ENCODE measurements around the gene CASTOR2. TPM values are rescaled to one million over a fixed set of nuclear protein-coding genes. Genes with fewer than 3 reads are reported as not detected.

Gene CASTOR2
- total and polyA plus RNA-seq, 4 donors = 0.76 to 6.8 (median 4.1) TPM

GRCh38 chr7:75018570-75019364, 54.3 kb downstream of the CASTOR2 start:
- no peaks in the 10 kb centered on the region for H3K4me1 ChIP-seq (ENCODE audit: control insufficient read depth in 5 of 5, insufficient read depth in 5 of 5, low read length in 5 of 5)
- ATAC-seq (ENCODE audit: insufficient read depth, low FRiP score) (no peak), DNase-seq (no peak)
- no peaks in the 10 kb centered on the region for H3K27me3 ChIP-seq (ENCODE audit: control insufficient read depth in 3 of 3, insufficient read depth in 3 of 3, low read length in 2 of 3)
- peaks cover 0 to 19% (median 5%) of the 10 kb centered on the region in 4 donors for H3K36me3 ChIP-seq (ENCODE audit: control insufficient read depth in 4 of 4, insufficient read depth in 4 of 4, low read length in 4 of 4)
- no peak for TF ChIP-seq CTCF (IDR thresholded peaks at IDR 0.05; ENCODE audit: control extremely low read depth, extremely low read depth)
- H3K27ac ChIP-seq (ENCODE audit: low read depth in 1 of 2, low read length in 1 of 2) = no peak overlapping the region
- H3K9ac ChIP-seq (ENCODE audit: insufficient read depth in 1 of 2, low read length in 2 of 2) = no peak overlapping the region
- H3K9me3 ChIP-seq (ENCODE audit: control insufficient read depth in 4 of 4, insufficient read depth in 3 of 4, low read length in 3 of 4) = no peaks in the 10 kb centered on the region
- WGBS, 2 donors = 92 to 99% methylated on average over 12 of the region's 12 CpGs
- H3K4me3 ChIP-seq = no peak overlapping the region

GRCh38 chr7:75019800-75020199, 55.3 kb downstream of the CASTOR2 start:
- 95 to 96% methylated on average over 14 of the region's 14 CpGs for WGBS, 2 donors
- Histone ChIP-seq H3K36me3 (ENCODE audit: control insufficient read depth in 4 of 4, insufficient read depth in 4 of 4, low read length in 4 of 4) (peaks cover 0 to 21% (median 5%) of the 10 kb centered on the region in 4 donors), H3K27ac (ENCODE audit: low read depth in 1 of 2, low read length in 1 of 2) (no peak overlapping the region), H3K9me3 (ENCODE audit: control insufficient read depth in 4 of 4, insufficient read depth in 3 of 4, low read length in 3 of 4) (no peaks in the 10 kb centered on the region), H3K4me3 (no peak overlapping the region), H3K4me1 (ENCODE audit: control insufficient read depth in 5 of 5, insufficient read depth in 5 of 5, low read length in 5 of 5) (no peaks in the 10 kb centered on the region), H3K27me3 (ENCODE audit: control insufficient read depth in 3 of 3, insufficient read depth in 3 of 3, low read length in 2 of 3) (no peaks in the 10 kb centered on the region), H3K9ac (ENCODE audit: insufficient read depth in 1 of 2, low read length in 2 of 2) (no peak overlapping the region)
- no peak for DNase-seq
- no peak for ATAC-seq (ENCODE audit: insufficient read depth, low FRiP score)
- no peak for TF ChIP-seq CTCF (IDR thresholded peaks at IDR 0.05; ENCODE audit: control extremely low read depth, extremely low read depth)

GRCh38 chr7:75024922-75025321, 60.4 kb downstream of the CASTOR2 start:
- Histone ChIP-seq H3K9ac (ENCODE audit: insufficient read depth in 1 of 2, low read length in 2 of 2) (no peak overlapping the region), H3K9me3 (ENCODE audit: control insufficient read depth in 4 of 4, insufficient read depth in 3 of 4, low read length in 3 of 4) (no peaks in the 10 kb centered on the region), H3K4me3 (no peak overlapping the region), H3K36me3 (ENCODE audit: control insufficient read depth in 4 of 4, insufficient read depth in 4 of 4, low read length in 4 of 4) (peaks cover 0 to 15% (median 0%) of the 10 kb centered on the region in 4 donors), H3K4me1 (ENCODE audit: control insufficient read depth in 5 of 5, insufficient read depth in 5 of 5, low read length in 5 of 5) (no peaks in the 10 kb centered on the region), H3K27ac (ENCODE audit: low read depth in 1 of 2, low read length in 1 of 2) (no peak overlapping the region), H3K27me3 (ENCODE audit: control insufficient read depth in 3 of 3, insufficient read depth in 3 of 3, low read length in 2 of 3) (no peaks in the 10 kb centered on the region)
- ATAC-seq (ENCODE audit: insufficient read depth, low FRiP score) = no peak
- TF ChIP-seq CTCF (IDR thresholded peaks at IDR 0.05; ENCODE audit: control extremely low read depth, extremely low read depth) = no peak
- WGBS, 2 donors = 90% methylated on average over 17 of the region's 17 CpGs
- DNase-seq = no peak
